ENCODE results near the gene SLC39A10. TPM values are rescaled to one million over a fixed set of nuclear protein-coding genes. Genes with fewer than 3 reads are reported as not detected.

The SLC39A10 gene
- total and polyA plus RNA-seq, 9 of the 15 experiments (the other 6 are each of a cell fraction or from before 2014, with no cell fraction given), result 12.5 to 40.1 (median 23.1) TPM

DNA sequence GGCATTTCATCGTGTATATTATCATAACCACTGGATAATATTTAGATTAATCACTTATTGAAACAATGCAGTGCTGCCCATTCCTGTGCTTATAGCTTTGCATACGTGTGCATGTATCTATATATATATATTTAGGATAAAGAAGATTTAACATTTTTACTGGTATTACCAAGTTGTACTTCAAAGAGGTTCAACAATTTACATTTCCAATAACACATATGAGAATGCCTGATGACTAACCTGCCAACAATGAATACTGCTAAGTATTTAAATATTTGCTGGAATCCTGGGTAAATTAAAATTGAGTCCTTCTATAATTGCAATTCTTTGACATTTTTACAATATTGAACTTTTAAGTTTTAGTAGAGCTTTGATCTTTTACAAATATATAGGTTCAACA, 111.4 kb downstream of the SLC39A10 start:
- no peaks in the 10 kb centered on the region for H3K79me2 ChIP-seq (ENCODE audit: control insufficient read depth, insufficient read depth, low read length)
- H2AFZ ChIP-seq (ENCODE audit: low read depth, low read length), result no peak overlapping the region
- in situ Hi-C loops (cut with MboI), result no loop called here
- H3K4me2 ChIP-seq (ENCODE audit: insufficient read depth, low read length), result no peak overlapping the region
- ChIA-PET POLR2A (no interaction called here), CTCF (ENCODE audit: low intra/inter-chr PET ratio) (no interaction called here)
- H4K20me1 ChIP-seq (replicated peaks; ENCODE audit: control insufficient read depth, insufficient read depth, low read length), result no peaks in the 10 kb centered on the region
- H3K4me3 ChIP-seq, result no peak overlapping the region
- H3K9me1 ChIP-seq (ENCODE audit: control insufficient read depth, insufficient read depth, low read length), result no peaks in the 10 kb centered on the region
- no peaks in the 10 kb centered on the region for H3K9me3 ChIP-seq (replicated peaks; ENCODE audit: control insufficient read depth, insufficient read depth, low read depth, low read length)
- FAIRE-seq (no peak), DNase-seq (ENCODE audit: extremely low read depth in 1 of 4, low spot score in 3 of 4) (no peak), ATAC-seq (no peak)
- H3K27me3 ChIP-seq (ENCODE audit: control insufficient read depth in 2 of 2, insufficient read depth in 2 of 2, low read length in 2 of 2), result no peaks in the 10 kb centered on the region
- no peaks in the 10 kb centered on the region for H3K4me1 ChIP-seq (replicated peaks in 1 of 2; ENCODE audit: control insufficient read depth in 2 of 2, insufficient read depth in 2 of 2, low read length in 2 of 2)
- no peak for TF ChIP-seq SMAD4 (CRISPR knock-in tag; conservative IDR thresholded peaks at IDR 0.05)
- intact Hi-C loops (cut with micrococcal nuclease), result no loop called here
- H3K9ac ChIP-seq (ENCODE audit: insufficient read depth in 1 of 2, low read depth in 2 of 2, low read length in 2 of 2), result no peak overlapping the region
- H3K27ac ChIP-seq (ENCODE audit: extremely low read depth, low read depth, low read length), result no peak overlapping the region
- BruUV-seq (replicated peaks), result no TSS peak
- no peaks in the 10 kb centered on the region for H3K36me3 ChIP-seq (ENCODE audit: control insufficient read depth, insufficient read depth, low read length)
- WGBS (ENCODE audit: insufficient coverage, low coverage, missing lambda C conversion rate), result 31% methylated on average over 2 of the region's 2 CpGs

DNA sequence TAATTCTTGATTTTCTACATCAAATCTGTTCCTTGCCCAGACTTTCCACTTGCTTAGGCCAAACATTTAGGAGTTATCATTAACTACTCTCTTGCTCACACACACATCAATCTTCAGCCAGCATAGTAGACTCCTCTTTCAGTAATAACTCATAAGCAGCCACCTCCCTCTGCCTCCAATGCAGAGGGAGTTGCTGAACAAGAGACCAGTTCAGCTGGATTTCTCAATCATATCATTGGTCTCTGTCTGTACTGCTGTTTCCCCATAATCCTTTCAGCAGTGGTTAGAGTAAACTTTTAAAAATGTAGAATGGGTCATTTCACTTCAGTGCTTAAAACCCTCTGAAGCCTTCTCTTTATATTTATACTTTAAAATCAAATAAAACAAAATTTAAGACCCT, 112.9 kb downstream of the SLC39A10 start:
- Histone ChIP-seq H3K4me3 (no peak overlapping the region), H3K4me2 (ENCODE audit: insufficient read depth, low read length) (no peak overlapping the region), H3K4me1 (replicated peaks in 1 of 2; ENCODE audit: control insufficient read depth in 2 of 2, insufficient read depth in 2 of 2, low read length in 2 of 2) (no peaks in the 10 kb centered on the region), H3K27me3 (ENCODE audit: control insufficient read depth in 2 of 2, insufficient read depth in 2 of 2, low read length in 2 of 2) (no peaks in the 10 kb centered on the region), H3K79me2 (ENCODE audit: control insufficient read depth, insufficient read depth, low read length) (no peaks in the 10 kb centered on the region), H3K36me3 (ENCODE audit: control insufficient read depth, insufficient read depth, low read length) (no peaks in the 10 kb centered on the region), H3K27ac (ENCODE audit: extremely low read depth, low read depth, low read length) (no peak overlapping the region), H3K9me1 (ENCODE audit: control insufficient read depth, insufficient read depth, low read length) (no peaks in the 10 kb centered on the region), H3K9ac (ENCODE audit: insufficient read depth in 1 of 2, low read depth in 2 of 2, low read length in 2 of 2) (no peak overlapping the region), H4K20me1 (replicated peaks; ENCODE audit: control insufficient read depth, insufficient read depth, low read length) (no peaks in the 10 kb centered on the region), H3K9me3 (replicated peaks; ENCODE audit: control insufficient read depth, insufficient read depth, low read depth, low read length) (no peaks in the 10 kb centered on the region), H2AFZ (ENCODE audit: low read depth, low read length) (peak overlapping the region; percentile 51; the same call in 1 of the 2 replicates)
- BruUV-seq (replicated peaks), result no TSS peak
- FAIRE-seq (no peak), DNase-seq (ENCODE audit: extremely low read depth in 1 of 4, low spot score in 3 of 4) (no peak), ATAC-seq (no peak)
- ChIA-PET CTCF (ENCODE audit: low intra/inter-chr PET ratio) (no interaction called here), POLR2A (no interaction called here)
- in situ Hi-C loops (cut with MboI), result no loop called here
- intact Hi-C loops (cut with micrococcal nuclease), result no loop called here
- TF ChIP-seq SMAD3 (CRISPR knock-in tag; conservative IDR thresholded peaks at IDR 0.05) (no peak), PCBP2 (IDR thresholded peaks at IDR 0.05; ENCODE audit: low read depth, low read length, poor library complexity, severe bottlenecking) (no peak), ZNF124 (CRISPR knock-in tag; IDR thresholded peaks at IDR 0.05) (no peak), CSDE1 (IDR thresholded peaks at IDR 0.05) (no peak), ZNF165 (CRISPR knock-in tag; IDR thresholded peaks at IDR 0.05; ENCODE audit: borderline replicate concordance) (no peak), ZNF699 (CRISPR knock-in tag; IDR thresholded peaks at IDR 0.05; ENCODE audit: insufficient replicate concordance) (no peak), THRAP3 (IDR thresholded peaks at IDR 0.05; ENCODE audit: borderline replicate concordance) (no peak), SRSF1 (IDR thresholded peaks at IDR 0.05; ENCODE audit: low read depth, low read length) (no peak), TBL1XR1 (IDR thresholded peaks at IDR 0.05; ENCODE audit: low read length in 2 of 2) (no peak), RUNX1 (IDR thresholded peaks at IDR 0.05; ENCODE audit: low read depth) (no peak), POLR2H (tag; IDR thresholded peaks at IDR 0.05; ENCODE audit: low read depth) (no peak), JUN (IDR thresholded peaks at IDR 0.05; ENCODE audit: borderline replicate concordance, low read depth, low read length) (no peak), JUN (CRISPR knock-in tag; IDR thresholded peaks at IDR 0.05; ENCODE audit: borderline replicate concordance) (no peak), RFX1 (IDR thresholded peaks at IDR 0.05) (no peak), POLR2G (IDR thresholded peaks at IDR 0.05; ENCODE audit: low read depth, low read length) (no peak), TAL1 (IDR thresholded peaks at IDR 0.05) (no peak)

Data from K562 (cell line).